Astrocyte (in vitro differentiated cells and primary cell): ENCODE results near the gene ADORA1.

Experiments used
- CTCF ChIP-seq: IDR thresholded peaks from 2 replicates; pipeline ENCODE4 v1.5.1; 2011; ENCODE audit warnings: low read depth, mild to moderate bottlenecking, inconsistent platforms, low read length, moderate library complexity; ENCODE audit not compliant: insufficient read depth
- EZH2 ChIP-seq: IDR thresholded peaks from 2 replicates; pipeline ENCODE4 v1.6.1; 2012; ENCODE audit warnings: mild to moderate bottlenecking, low read length, inconsistent platforms; ENCODE audit not compliant: insufficient read depth

GRCh38 chr1:203161703-203162102, 34.2 kb downstream of the ADORA1 start:
- no peak for TF ChIP-seq CTCF
- TF ChIP-seq EZH2: no peak
